ENCODE data around the gene MDM1.

MDM1 gene

GRCh38 chr12:68352067-68352466, 19.9 kb upstream of the MDM1 start:
- Histone ChIP-seq H2AFZ (ENCODE audit: low read length) (no peak overlapping the region), H4K20me1 (ENCODE audit: insufficient read depth, low read length, poor library complexity, severe bottlenecking) (no peaks in the 10 kb centered on the region), H3K27me3 (ENCODE audit: insufficient read depth, low read length, poor library complexity, severe bottlenecking) (no peaks in the 10 kb centered on the region), H3K79me2 (ENCODE audit: insufficient read depth, low read length) (no peaks in the 10 kb centered on the region), H3K9ac (ENCODE audit: low read depth, low read length, poor library complexity, severe bottlenecking) (no peak overlapping the region), H3K36me3 (ENCODE audit: insufficient read depth, low read length) (no peaks in the 10 kb centered on the region), H3K4me3 (ENCODE audit: low read length, poor library complexity, severe bottlenecking) (no peak overlapping the region), H3K4me1 (ENCODE audit: insufficient read depth, low read length, poor library complexity, severe bottlenecking) (peaks cover 19% of the 10 kb centered on the region), H3F3A (ENCODE audit: low read depth) (no peaks in the 10 kb centered on the region), H3K9me2 (replicated peaks; ENCODE audit: low read depth, low read length) (no peaks in the 10 kb centered on the region), H3K9me3 (ENCODE audit: insufficient read depth, low read depth, low read length) (no peaks in the 10 kb centered on the region), H3K4me2 (ENCODE audit: low read depth, low read length, poor library complexity, severe bottlenecking) (no peak overlapping the region)
- TF ChIP-seq CTCF (conservative IDR thresholded peaks at IDR 0.05; ENCODE audit: low read length): no peak
- TF ChIP-seq EZH2phosphoT487 (IDR thresholded peaks at IDR 0.05; ENCODE audit: borderline replicate concordance): no peak

- H3K9me2 ChIP-seq (replicated peaks; ENCODE audit: low read depth, low read length): no peaks in the 10 kb centered on the region
- H3K9ac ChIP-seq (ENCODE audit: low read depth, low read length, poor library complexity, severe bottlenecking): no peak overlapping the region
- H3F3A ChIP-seq (ENCODE audit: low read depth): no peaks in the 10 kb centered on the region
- H4K20me1 ChIP-seq (ENCODE audit: insufficient read depth, low read length, poor library complexity, severe bottlenecking): no peaks in the 10 kb centered on the region
- peaks cover 14% of the 10 kb centered on the region for H3K4me1 ChIP-seq (ENCODE audit: insufficient read depth, low read length, poor library complexity, severe bottlenecking)
- no peak overlapping the region for H3K4me3 ChIP-seq (ENCODE audit: low read length, poor library complexity, severe bottlenecking)
- H3K79me2 ChIP-seq (ENCODE audit: insufficient read depth, low read length): no peaks in the 10 kb centered on the region
- no peaks in the 10 kb centered on the region for H3K27me3 ChIP-seq (ENCODE audit: insufficient read depth, low read length, poor library complexity, severe bottlenecking)
- TF ChIP-seq EZH2phosphoT487 (IDR thresholded peaks at IDR 0.05; ENCODE audit: borderline replicate concordance) (no peak), CTCF (conservative IDR thresholded peaks at IDR 0.05; ENCODE audit: low read length) (no peak)
- no peak overlapping the region for H2AFZ ChIP-seq (ENCODE audit: low read length)
- no peaks in the 10 kb centered on the region for H3K9me3 ChIP-seq (ENCODE audit: insufficient read depth, low read depth, low read length)
- no peaks in the 10 kb centered on the region for H3K36me3 ChIP-seq (ENCODE audit: insufficient read depth, low read length)
- H3K4me2 ChIP-seq (ENCODE audit: low read depth, low read length, poor library complexity, severe bottlenecking): no peak overlapping the region
These were observed 18.6 kb upstream of the MDM1 start for GRCh38 chr12:68350753-68351152.

- Histone ChIP-seq H3K9me3 (ENCODE audit: insufficient read depth, low read depth, low read length) (no peaks in the 10 kb centered on the region), H3F3A (ENCODE audit: low read depth) (no peaks in the 10 kb centered on the region), H3K9ac (ENCODE audit: low read depth, low read length, poor library complexity, severe bottlenecking) (no peak overlapping the region), H3K36me3 (ENCODE audit: insufficient read depth, low read length) (no peaks in the 10 kb centered on the region), H3K4me2 (ENCODE audit: low read depth, low read length, poor library complexity, severe bottlenecking) (no peak overlapping the region), H3K4me3 (ENCODE audit: low read length, poor library complexity, severe bottlenecking) (no peak overlapping the region), H3K9me2 (replicated peaks; ENCODE audit: low read depth, low read length) (no peaks in the 10 kb centered on the region), H3K27me3 (ENCODE audit: insufficient read depth, low read length, poor library complexity, severe bottlenecking) (no peaks in the 10 kb centered on the region), H3K79me2 (ENCODE audit: insufficient read depth, low read length) (no peaks in the 10 kb centered on the region), H2AFZ (ENCODE audit: low read length) (no peak overlapping the region), H3K4me1 (ENCODE audit: insufficient read depth, low read length, poor library complexity, severe bottlenecking) (peaks cover 18% of the 10 kb centered on the region), H4K20me1 (ENCODE audit: insufficient read depth, low read length, poor library complexity, severe bottlenecking) (no peaks in the 10 kb centered on the region)
- TF ChIP-seq EZH2phosphoT487 (IDR thresholded peaks at IDR 0.05; ENCODE audit: borderline replicate concordance) (no peak), CTCF (conservative IDR thresholded peaks at IDR 0.05; ENCODE audit: low read length) (no peak)
These were observed 17.9 kb upstream of the MDM1 start for GRCh38 chr12:68349921-68350606.
